Omental fat pad (tissue), 4 donors: ENCODE data around the gene RFC4. TPM values are rescaled to one million over a fixed set of nuclear protein-coding genes. Genes with fewer than 3 reads are reported as not detected.

ENCODE experiments used
- ATAC-seq: fragments of 150-250 bp; one replicate; pipeline ENCODE4 v1.9.1; 2016; ENCODE audit warnings: mild to moderate bottlenecking, moderate library complexity; ENCODE audit not compliant: low FRiP score
- DNase-seq: peaks from one replicate; pipeline ENCODE4 v3.0.0-alpha.2; 2019; ENCODE audit warnings: low spot score
- small RNA-seq: library from RNA; depleted of rRNA; stranded (forward); fragments of <200 nt; gene quantifications from one replicate; pipeline ENCODE3, GENCODE V24; 2016
- total RNA-seq, 4 donors: library from RNA; depleted of rRNA; stranded (reverse); fragments of >200 nt; gene quantifications; one replicate each; pipeline ENCODE4 v1.1.0, GENCODE V29; 2016
- TF ChIP-seq, protein P1 (sequence below), 3 donors: fragments of 450-650 bp; IDR thresholded peaks; one replicate each; pipeline ENCODE4 v1.5.1; 2016 to 2017; ENCODE audit warnings: antibody characterized with exemption in 3 of 3, mild to moderate bottlenecking in 3 of 3, moderate library complexity in 2 of 3

RFC4 gene
- total RNA-seq, 4 donors from 2014 or later: 6.1 to 10.7 (median 9.4) TPM

DNA sequence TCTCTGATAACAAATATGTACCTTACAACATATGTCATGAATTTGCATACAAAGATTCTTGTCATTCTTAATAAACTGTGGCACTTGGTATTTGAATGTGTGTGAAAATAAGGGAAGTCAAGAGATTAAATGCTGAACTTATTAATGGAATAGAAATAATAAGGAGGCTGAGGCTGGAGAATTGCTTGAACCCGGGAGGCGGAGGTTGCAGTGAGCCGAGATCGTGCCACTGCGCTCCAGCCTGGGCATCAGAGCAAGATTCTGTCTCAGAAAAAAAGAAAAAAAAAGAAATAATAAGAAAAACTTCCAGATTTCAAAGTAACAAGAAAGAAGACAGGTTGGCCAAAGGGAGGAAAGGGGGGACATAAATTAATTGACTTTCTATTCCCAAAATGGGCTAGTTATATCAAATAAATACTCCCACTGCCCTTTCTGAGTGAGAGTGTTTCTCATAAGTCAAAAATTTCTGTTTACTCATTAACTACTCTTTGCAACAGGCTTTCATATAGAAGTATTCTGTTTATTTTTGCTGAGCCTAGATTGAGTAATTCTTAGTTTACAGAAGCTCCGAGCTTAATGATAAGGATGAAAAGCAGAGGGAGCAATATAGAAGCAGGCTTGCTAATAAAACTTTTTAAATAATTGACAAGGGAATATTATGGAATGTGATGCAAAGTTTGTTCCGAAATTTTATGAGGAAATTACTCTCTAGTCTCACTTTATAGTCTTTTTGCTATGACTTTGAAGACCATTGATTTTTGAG is 63.5 kb downstream of the RFC4 start:
- DNase-seq (no peak), ATAC-seq (no peak)
- TF ChIP-seq, protein P1, sequence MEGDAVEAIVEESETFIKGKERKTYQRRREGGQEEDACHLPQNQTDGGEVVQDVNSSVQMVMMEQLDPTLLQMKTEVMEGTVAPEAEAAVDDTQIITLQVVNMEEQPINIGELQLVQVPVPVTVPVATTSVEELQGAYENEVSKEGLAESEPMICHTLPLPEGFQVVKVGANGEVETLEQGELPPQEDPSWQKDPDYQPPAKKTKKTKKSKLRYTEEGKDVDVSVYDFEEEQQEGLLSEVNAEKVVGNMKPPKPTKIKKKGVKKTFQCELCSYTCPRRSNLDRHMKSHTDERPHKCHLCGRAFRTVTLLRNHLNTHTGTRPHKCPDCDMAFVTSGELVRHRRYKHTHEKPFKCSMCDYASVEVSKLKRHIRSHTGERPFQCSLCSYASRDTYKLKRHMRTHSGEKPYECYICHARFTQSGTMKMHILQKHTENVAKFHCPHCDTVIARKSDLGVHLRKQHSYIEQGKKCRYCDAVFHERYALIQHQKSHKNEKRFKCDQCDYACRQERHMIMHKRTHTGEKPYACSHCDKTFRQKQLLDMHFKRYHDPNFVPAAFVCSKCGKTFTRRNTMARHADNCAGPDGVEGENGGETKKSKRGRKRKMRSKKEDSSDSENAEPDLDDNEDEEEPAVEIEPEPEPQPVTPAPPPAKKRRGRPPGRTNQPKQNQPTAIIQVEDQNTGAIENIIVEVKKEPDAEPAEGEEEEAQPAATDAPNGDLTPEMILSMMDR (IDR thresholded peaks at IDR 0.05): no peak

Small RNAs within 50 kb of the gene (small RNA-seq; reads per million reads assigned to genes)
- gene RF00092 (not detected), gene RNU6-1105P (not detected), gene SNORA4 (not detected), gene SNORA63 (not detected), gene SNORA81 (not detected), gene SNORD2 (not detected)

Other genes starting within 250 kb of the RFC4 start
- 10 to 100 TPM; 10.0 to 18.9 (median 16.1) TPM for gene TBCCD1, start 239.1 kb downstream of the RFC4 start, total RNA-seq
- gene DNAJB11, start 235.8 kb downstream of the RFC4 start, total RNA-seq: 10 to 100 TPM; 43.7 to 69.9 (median 47.8) TPM
- not detected for gene AHSG, start 193.4 kb downstream of the RFC4 start, total RNA-seq
- not detected for gene FETUB, start 166.1 kb downstream of the RFC4 start, total RNA-seq
- not detected for gene HRG, start 140.5 kb downstream of the RFC4 start, total RNA-seq
- gene KNG1, start 89.1 kb downstream of the RFC4 start, total RNA-seq: under 1 TPM in 1 of 4 donors, not detected in 3; 0.09 TPM
- 100 to 1,000 TPM; 315 to 515 (median 413) TPM for gene EIF4A2, start 22.9 kb downstream of the RFC4 start, total RNA-seq
- gene ADIPOQ, start 36.2 kb upstream of the RFC4 start, total RNA-seq: 1,000 to 10,000 TPM in 3 of 4 donors, 100 to 1,000 TPM in 1; 321 to 1,997 (median 1,475) TPM
- 100 to 1,000 TPM in 1 of 4 donors, 10 to 100 TPM in 3; 51.3 to 113 (median 65.5) TPM for gene ST6GAL1, start 124.0 kb upstream of the RFC4 start, total RNA-seq